Activated CD4-positive, alpha-beta T cell treated with anti-CD3 and anti-CD28 coated beads for 36 hours (primary cell): Measurements from ENCODE around the gene TRAK1. TPM values are rescaled to one million over a fixed set of nuclear protein-coding genes. Genes with fewer than 3 reads are reported as not detected.

ENCODE experiments used
- ATAC-seq: fragments of 200-7000 bp; cut with Tn5 transposase; one replicate; pipeline ENCODE4 v1.10.0; 2021; ENCODE audit warnings: mild to moderate bottlenecking, moderate library complexity
- CTCF ChIA-PET: fragments of 350-600 bp; sonication (Branson Sonifier 250); formaldehyde crosslinking; loops from one replicate; lab custom pipeline; 2021; ENCODE audit warnings: antibody characterized with exemption; lab: Charles Lee
- POLR2A ChIA-PET: fragments of 350-600 bp; sonication (Branson Sonifier 250); formaldehyde crosslinking; loops from one replicate; lab custom pipeline; 2021; ENCODE audit warnings: antibody characterized with exemption, inconsistent platforms; lab: Charles Lee
- DNase-seq: peaks from one replicate; pipeline ENCODE4 v3.0.0-alpha.2; 2020
- H3K27ac Mint-ChIP-seq: one replicate; pipeline ENCODE4 v1.8.0; 2021; ENCODE audit warnings: mixed read lengths
- H3K27me3 Mint-ChIP-seq: one replicate; pipeline ENCODE4 v1.8.0; 2021; ENCODE audit warnings: mixed read lengths
- H3K36me3 Mint-ChIP-seq: one replicate; pipeline ENCODE4 v1.8.0; 2021; ENCODE audit warnings: low read depth, mixed read lengths
- H3K4me1 Mint-ChIP-seq: one replicate; pipeline ENCODE4 v1.8.0; 2021; ENCODE audit warnings: mixed read lengths
- H3K4me3 Mint-ChIP-seq: one replicate; pipeline ENCODE4 v1.8.0; 2021; ENCODE audit warnings: mild to moderate bottlenecking, moderate library complexity, mixed read lengths
- H3K9me3 Mint-ChIP-seq: one replicate; pipeline ENCODE4 v1.8.0; 2021; ENCODE audit warnings: low read depth, mixed read lengths
- intact Hi-C, 2 experiments: fragments of 100-400 bp; cut with DNase I in 1 of 2; cut with micrococcal nuclease in 1 of 2; formaldehyde crosslinking; loops; one replicate each; pipeline versions ENCODE4 v1.14.2 to v1.15.1; 2022 to 2024; cut with DNase I, micrococcal nuclease
- total RNA-seq, 2 experiments: library from RNA; stranded (reverse); gene quantifications; one replicate each; pipeline ENCODE4 v1.2.3, GENCODE V29; 2021

TRAK1 gene
- total RNA-seq, 2 experiments from 2014 or later, result 22.4 to 23.6 TPM

GRCh38 chr3:42161050-42161935 lies 70.1 kb downstream of the TRAK1 start:
- Mint-ChIP-seq H3K27me3 (no peaks in the 10 kb centered on the region), H3K4me1 (peaks cover 29% of the 10 kb centered on the region), H3K4me3 (no peak overlapping the region), H3K9me3 (no peaks in the 10 kb centered on the region), H3K27ac (no peak overlapping the region), H3K36me3 (no peaks in the 10 kb centered on the region)
- POLR2A ChIA-PET, result no interaction called here
- intact Hi-C loops, result no loop called here
- CTCF ChIA-PET, result interaction anchor here (0.6 kb wide), 2 partner anchors 62 to 125 kb away, joined by 3 read pairs; no protein-coding TSS in a partner anchor
- ATAC-seq (no peak), DNase-seq (no peak)

- ATAC-seq (no peak), DNase-seq (no peak)
- Mint-ChIP-seq H3K9me3 (no peaks in the 10 kb centered on the region), H3K27me3 (no peaks in the 10 kb centered on the region), H3K27ac (no peak overlapping the region), H3K36me3 (no peaks in the 10 kb centered on the region), H3K4me1 (peaks cover 29% of the 10 kb centered on the region), H3K4me3 (no peak overlapping the region)
- POLR2A ChIA-PET, result no interaction called here
- intact Hi-C loops, result no loop called here
- CTCF ChIA-PET, result no interaction called here
These were observed 71.3 kb downstream of the TRAK1 start for GRCh38 chr3:42162462-42162861.

- no peaks in the 10 kb centered on the region for H3K36me3 Mint-ChIP-seq
- POLR2A ChIA-PET, result no interaction called here
- DNase-seq, result no peak
- CTCF ChIA-PET, result interaction anchor here (0.6 kb wide), 1 partner anchor 165 kb away, joined by 4 read pairs; no protein-coding TSS in a partner anchor
- intact Hi-C loops, result no loop called here
- peaks cover 21% of the 10 kb centered on the region for H3K4me1 Mint-ChIP-seq
- no peaks in the 10 kb centered on the region for H3K27me3 Mint-ChIP-seq
- H3K9me3 Mint-ChIP-seq, result no peaks in the 10 kb centered on the region
- no peak overlapping the region for H3K4me3 Mint-ChIP-seq
- ATAC-seq, result no peak
- no peak overlapping the region for H3K27ac Mint-ChIP-seq
These were observed 72.6 kb downstream of the TRAK1 start for GRCh38 chr3:42163622-42164244.

GRCh38 chr3:42164656-42165055 lies 73.5 kb downstream of the TRAK1 start:
- H3K4me3 Mint-ChIP-seq, result no peak overlapping the region

GRCh38 chr3:42165211-42165610 lies 74.1 kb downstream of the TRAK1 start:
- DNase-seq (no peak), ATAC-seq (no peak)
- Mint-ChIP-seq H3K4me1 (peaks cover 10% of the 10 kb centered on the region), H3K4me3 (no peak overlapping the region), H3K36me3 (no peaks in the 10 kb centered on the region), H3K27me3 (no peaks in the 10 kb centered on the region), H3K27ac (no peak overlapping the region), H3K9me3 (no peaks in the 10 kb centered on the region)
- intact Hi-C loops, result no loop called here
- POLR2A ChIA-PET, result no interaction called here
- CTCF ChIA-PET, result no interaction called here

More at GRCh38 chr3:42164656-42165055, 73.5 kb downstream of the TRAK1 start:
- Mint-ChIP-seq H3K27ac (no peak overlapping the region), H3K36me3 (no peaks in the 10 kb centered on the region), H3K27me3 (no peaks in the 10 kb centered on the region), H3K4me1 (peaks cover 13% of the 10 kb centered on the region), H3K9me3 (no peaks in the 10 kb centered on the region)
- CTCF ChIA-PET, result no interaction called here
- no peak for ATAC-seq
- intact Hi-C loops, result no loop called here
- POLR2A ChIA-PET, result no interaction called here
- DNase-seq, result no peak

- ATAC-seq (no peak), DNase-seq (no peak)
- no peak overlapping the region for H3K27ac Mint-ChIP-seq
- no peaks in the 10 kb centered on the region for H3K9me3 Mint-ChIP-seq
- H3K27me3 Mint-ChIP-seq, result no peaks in the 10 kb centered on the region
- H3K4me1 Mint-ChIP-seq, result peaks cover 5% of the 10 kb centered on the region
- H3K36me3 Mint-ChIP-seq, result no peaks in the 10 kb centered on the region
- POLR2A ChIA-PET, result no interaction called here
- H3K4me3 Mint-ChIP-seq, result no peak overlapping the region
- intact Hi-C loops, result no loop called here
- CTCF ChIA-PET, result no interaction called here
These were observed 75.1 kb downstream of the TRAK1 start for GRCh38 chr3:42166214-42166613.

GRCh38 chr3:42166662-42167300 lies 75.6 kb downstream of the TRAK1 start:
- ChIA-PET CTCF (no interaction called here), POLR2A (no interaction called here)
- DNase-seq, result no peak
- no peaks in the 10 kb centered on the region for H3K36me3 Mint-ChIP-seq
- intact Hi-C loops, result no loop called here
- ATAC-seq, result no peak
- no peak overlapping the region for H3K27ac Mint-ChIP-seq
- no peaks in the 10 kb centered on the region for H3K9me3 Mint-ChIP-seq
- no peak overlapping the region for H3K4me3 Mint-ChIP-seq
- H3K4me1 Mint-ChIP-seq, result peaks cover 5% of the 10 kb centered on the region
- no peaks in the 10 kb centered on the region for H3K27me3 Mint-ChIP-seq

GRCh38 chr3:42169579-42170120 lies 78.5 kb downstream of the TRAK1 start:
- intact Hi-C loops, result no loop called here
- Mint-ChIP-seq H3K4me1 (peaks cover 15% of the 10 kb centered on the region), H3K4me3 (no peak overlapping the region), H3K27me3 (no peaks in the 10 kb centered on the region), H3K36me3 (no peaks in the 10 kb centered on the region), H3K27ac (no peak overlapping the region), H3K9me3 (no peaks in the 10 kb centered on the region)
- no peak for ATAC-seq
- ChIA-PET POLR2A (no interaction called here), CTCF (interaction anchor here (0.7 to 0.9 kb wide), 3 partner anchors 17 to 69 kb away, joined by 3 to 4 read pairs (median 4); no protein-coding TSS in a partner anchor)
- no peak for DNase-seq

GRCh38 chr3:42172047-42172654 lies 81.0 kb downstream of the TRAK1 start:
- Mint-ChIP-seq H3K4me1 (peaks cover 15% of the 10 kb centered on the region), H3K4me3 (no peak overlapping the region), H3K27me3 (no peaks in the 10 kb centered on the region), H3K9me3 (no peaks in the 10 kb centered on the region), H3K27ac (no peak overlapping the region), H3K36me3 (peaks cover 2% of the 10 kb centered on the region)
- POLR2A ChIA-PET, result no interaction called here
- CTCF ChIA-PET, result interaction anchor here (0.6 to 1.4 kb wide), 2 partner anchors 19 to 55 kb away, joined by 3 to 6 read pairs; no protein-coding TSS in a partner anchor
- no peak for DNase-seq
- intact Hi-C loops, result no loop called here
- ATAC-seq, result no peak

GRCh38 chr3:42173307-42173706 lies 82.2 kb downstream of the TRAK1 start:
- peaks cover 15% of the 10 kb centered on the region for H3K4me1 Mint-ChIP-seq
- ATAC-seq, result no peak
- intact Hi-C loops, result no loop called here
- peaks cover 5% of the 10 kb centered on the region for H3K36me3 Mint-ChIP-seq
- CTCF ChIA-PET, result interaction anchor here (0.6 to 3.8 kb wide), 2 partner anchors 16 to 18 kb away, joined by 3 to 13 read pairs; no protein-coding TSS in a partner anchor
- no peaks in the 10 kb centered on the region for H3K9me3 Mint-ChIP-seq
- H3K27ac Mint-ChIP-seq, result no peak overlapping the region
- no peak overlapping the region for H3K4me3 Mint-ChIP-seq
- DNase-seq, result no peak
- no peaks in the 10 kb centered on the region for H3K27me3 Mint-ChIP-seq
- POLR2A ChIA-PET, result no interaction called here
